GM18867 (cell line): Measurements from ENCODE around the gene LNPEP.

ENCODE experiments used
- ATAC-seq: cut with Tn5 transposase; IDR thresholded peaks from one replicate; pipeline ENCODE4 v1.9.1; 2021; ENCODE audit warnings: mild to moderate bottlenecking, moderate library complexity; ENCODE audit not compliant: unreplicated experiment

The LNPEP gene

GRCh38 chr5:96957254-96958049 lies 21.6 kb downstream of the LNPEP start:
- ATAC-seq: peak; percentile 60

GRCh38 chr5:96958977-96959376 lies 23.1 kb downstream of the LNPEP start:
- ATAC-seq: no peak

- peak; percentile 60 for ATAC-seq
Observed at GRCh38 chr5:96961053-96961452, 25.2 kb downstream of the LNPEP start.

GRCh38 chr5:96962540-96962991 lies 26.7 kb downstream of the LNPEP start:
- ATAC-seq: no peak

GRCh38 chr5:96963267-96963666 lies 27.4 kb downstream of the LNPEP start:
- ATAC-seq: peak; percentile 35

- ATAC-seq: no peak
Observed at GRCh38 chr5:96966801-96967200, 30.9 kb downstream of the LNPEP start.

GRCh38 chr5:96967400-96967799 lies 31.5 kb downstream of the LNPEP start:
- ATAC-seq: no peak

GRCh38 chr5:96968074-96968473 lies 32.2 kb downstream of the LNPEP start:
- no peak for ATAC-seq

- ATAC-seq: no peak
Observed at GRCh38 chr5:96968614-96969013, 32.7 kb downstream of the LNPEP start.

- no peak for ATAC-seq
Observed at GRCh38 chr5:96969366-96969765, 33.5 kb downstream of the LNPEP start.

- no peak for ATAC-seq
Observed at GRCh38 chr5:96972599-96973334, 36.9 kb downstream of the LNPEP start.

- ATAC-seq: peak; percentile 40
Observed at GRCh38 chr5:96973532-96974401, 37.9 kb downstream of the LNPEP start.

- no peak for ATAC-seq
Observed at GRCh38 chr5:96975656-96976055, 39.8 kb downstream of the LNPEP start.

GRCh38 chr5:96977228-96977627 lies 41.3 kb downstream of the LNPEP start:
- ATAC-seq: no peak

GRCh38 chr5:96978812-96979449 lies 43.1 kb downstream of the LNPEP start:
- ATAC-seq: no peak

GRCh38 chr5:96984506-96985192 lies 48.8 kb downstream of the LNPEP start:
- no peak for ATAC-seq

- no peak for ATAC-seq
Observed at GRCh38 chr5:96986450-96986849, 50.6 kb downstream of the LNPEP start.

GRCh38 chr5:96990102-96990501 lies 54.2 kb downstream of the LNPEP start:
- no peak for ATAC-seq

GRCh38 chr5:96991708-96992107 lies 55.8 kb downstream of the LNPEP start:
- no peak for ATAC-seq

- ATAC-seq: no peak
Observed at GRCh38 chr5:96993760-96994159, 57.9 kb downstream of the LNPEP start.
